Upper lobe of left lung (tissue), 6 donors: Measurements from ENCODE around the gene SWT1. TPM values are rescaled to one million over a fixed set of nuclear protein-coding genes. Genes with fewer than 3 reads are reported as not detected.

Experiments
- ATAC-seq, 2 donors: fragments of 200-7000 bp; cut with Tn5 transposase; one replicate each; pipeline ENCODE4 v1.9.1; 2022; ENCODE audit warnings: mild to moderate bottlenecking in 2 of 2, moderate library complexity in 2 of 2; ENCODE audit not compliant: low FRiP score in 2 of 2
- DNase-seq, 2 donors: peaks; one replicate each; pipeline ENCODE4 v3.0.0-alpha.2; 2019 to 2020
- H3K27ac ChIP-seq, 4 donors: fragments of 200-600 bp; sonication (generic); one replicate each; pipeline ENCODE4 v1.5.1; 2016 to 2019
- H3K27me3 ChIP-seq, 4 donors: fragments of 200-600 bp; sonication (generic); one replicate each; pipeline ENCODE4 v1.5.1; 2017 to 2019
- H3K36me3 ChIP-seq, 4 donors: fragments of 200-600 bp; sonication (generic); one replicate each; pipeline ENCODE4 v1.5.1; 2016 to 2019
- H3K4me1 ChIP-seq, 4 donors: fragments of 200-600 bp; sonication (generic); one replicate each; pipeline ENCODE4 v1.5.1; 2018 to 2019
- H3K4me3 ChIP-seq, 4 donors: fragments of 200-600 bp; sonication (generic); one replicate each; pipeline ENCODE4 v1.5.1; 2017 to 2019; ENCODE audit warnings: mild to moderate bottlenecking in 2 of 4, moderate library complexity in 1 of 4
- H3K9me3 ChIP-seq, 4 donors: fragments of 200-600 bp; sonication (generic); one replicate each; pipeline ENCODE4 v1.5.1; 2018 to 2019
- CTCF ChIP-seq, 6 experiments: fragments of 450-650 bp in 4 of 6; fragments of 200-600 bp in 2 of 6; sonication (generic) in 2 of 6; IDR thresholded peaks; one replicate each; pipeline ENCODE4 v1.5.1; 2016 to 2019; ENCODE audit warnings: antibody characterized with exemption in 6 of 6
- EP300 ChIP-seq, 4 donors: sonication (generic); formaldehyde crosslinking; IDR thresholded peaks; one replicate each; pipeline ENCODE4 v1.5.1; 2017; ENCODE audit warnings: antibody characterized with exemption in 4 of 4, control low read depth in 2 of 4
- POLR2A ChIP-seq, 4 donors: fragments of 450-650 bp; IDR thresholded peaks; one replicate each; pipeline ENCODE4 v1.5.1; 2016 to 2017; ENCODE audit warnings: antibody characterized with exemption in 4 of 4, mild to moderate bottlenecking in 2 of 4
- POLR2AphosphoS5 ChIP-seq, 2 donors: sonication (generic); formaldehyde crosslinking; IDR thresholded peaks; one replicate each; pipeline ENCODE4 v1.5.1; 2017; ENCODE audit warnings: antibody characterized with exemption in 2 of 2
- WGBS, 2 donors: methylation state at CpG; one replicate each; pipeline ENCODE4 v1.1.5; 2017 to 2018; 5-methylcytosine and 5-hydroxymethylcytosine counted together
- total RNA-seq, 6 donors: library from RNA; depleted of rRNA in 4 of 6; stranded (reverse); fragments of >200 nt in 4 of 6; gene quantifications; one replicate each; pipeline versions ENCODE4 v1.1.0 to v1.2.1, GENCODE V29; 2016 to 2021
- donor health status: DM: no; HTN: no; CAD: no; lungs with moderate emphysema.
- donor health status: DM: no; HTN: yes; CAD: no; lungs with severe emphysema.

SWT1 gene
- total RNA-seq, 6 donors from 2014 or later = 3.1 to 15.7 (median 6.0) TPM

GRCh38 chr1:185151215-185151614 is 5.8 kb upstream of the SWT1 start:
- DNase-seq = no peak
- Histone ChIP-seq H3K4me1 (peaks cover 14 to 30% (median 20%) of the 10 kb centered on the region in 4 donors), H3K4me3 (no peak overlapping the region), H3K36me3 (peaks cover 0 to 45% (median 10%) of the 10 kb centered on the region in 4 donors), H3K9me3 (no peaks in the 10 kb centered on the region), H3K27me3 (no peaks in the 10 kb centered on the region), H3K27ac (no peak overlapping the region)
- no peak for ATAC-seq
- WGBS, 2 donors = 89 to 90% methylated on average over 5 of the region's 5 CpGs
- no peak for TF ChIP-seq POLR2AphosphoS5 (IDR thresholded peaks at IDR 0.05)

- 65 to 76% methylated on average over 3 of the region's 3 CpGs for WGBS, 2 donors
- no peak overlapping the region for H3K27ac ChIP-seq
- ATAC-seq = no peak
Measured at GRCh38 chr1:185152187-185152767, 4.7 kb upstream of the SWT1 start.

GRCh38 chr1:185154912-185155513 is 2.0 kb upstream of the SWT1 start:
- H3K4me1 ChIP-seq = peaks cover 14 to 37% (median 23%) of the 10 kb centered on the region in 4 donors
- peak overlapping the region in 1 of 4 donors; percentile 73 for H3K4me3 ChIP-seq

More at GRCh38 chr1:185152187-185152767, 4.7 kb upstream of the SWT1 start:
- H3K36me3 ChIP-seq = peaks cover 0 to 34% (median 10%) of the 10 kb centered on the region in 4 donors
- no peak overlapping the region for H3K4me3 ChIP-seq
- no peaks in the 10 kb centered on the region for H3K9me3 ChIP-seq
- DNase-seq = no peak
- H3K27me3 ChIP-seq = no peaks in the 10 kb centered on the region
- TF ChIP-seq POLR2A (IDR thresholded peaks at IDR 0.05) = no peak
- no peak for TF ChIP-seq CTCF (IDR thresholded peaks at IDR 0.05)
- no peak for TF ChIP-seq EP300 (IDR thresholded peaks at IDR 0.05)
- TF ChIP-seq POLR2AphosphoS5 (IDR thresholded peaks at IDR 0.05) = no peak
- H3K4me1 ChIP-seq = peaks cover 14 to 30% (median 20%) of the 10 kb centered on the region in 4 donors

GRCh38 chr1:185155600-185156287 is 1.2 kb upstream of the SWT1 start:
- peaks cover 0 to 3% (median 0%) of the 10 kb centered on the region in 4 donors for H3K36me3 ChIP-seq
- WGBS, 2 donors = 12 to 13% methylated on average over 11 of the region's 11 CpGs
- no peaks in the 10 kb centered on the region for H3K9me3 ChIP-seq
- no peak for DNase-seq
- peaks cover 14 to 37% (median 23%) of the 10 kb centered on the region in 4 donors for H3K4me1 ChIP-seq
- no peak for ATAC-seq
- TF ChIP-seq POLR2AphosphoS5 (IDR thresholded peaks at IDR 0.05) = no peak
- no peak for TF ChIP-seq POLR2A (IDR thresholded peaks at IDR 0.05)
- TF ChIP-seq EP300 (IDR thresholded peaks at IDR 0.05) = no peak
- TF ChIP-seq CTCF (IDR thresholded peaks at IDR 0.05) = no peak
- H3K27me3 ChIP-seq = no peaks in the 10 kb centered on the region
- H3K4me3 ChIP-seq = peak overlapping the region; percentile 73 to 93 (median 76)
- peak overlapping the region; percentile 98 to 99 (median 99) for H3K27ac ChIP-seq

More at GRCh38 chr1:185154912-185155513, 2.0 kb upstream of the SWT1 start:
- Histone ChIP-seq H3K27me3 (no peaks in the 10 kb centered on the region), H3K27ac (peak overlapping the region in 3 of 4 donors; percentile 98 to 99 (median 99)), H3K36me3 (peaks cover 0 to 7% (median 2%) of the 10 kb centered on the region in 4 donors), H3K9me3 (no peaks in the 10 kb centered on the region)
- ATAC-seq = no peak
- TF ChIP-seq POLR2AphosphoS5 (IDR thresholded peaks at IDR 0.05) (no peak), CTCF (IDR thresholded peaks at IDR 0.05) (no peak), EP300 (IDR thresholded peaks at IDR 0.05) (no peak), POLR2A (IDR thresholded peaks at IDR 0.05) (no peak)
- 25 to 32% methylated on average over 2 of the region's 2 CpGs for WGBS, 2 donors
- DNase-seq = no peak

- peak; percentile 76 to 77 for ATAC-seq
- H3K27ac ChIP-seq = peak overlapping the region; percentile 98 to 99 (median 99)
- no peaks in the 10 kb centered on the region for H3K27me3 ChIP-seq
- peak in 1 of 2 donors; percentile 92 for DNase-seq
- peaks cover 0 to 4% (median under 1%) of the 10 kb centered on the region in 4 donors for H3K36me3 ChIP-seq
- H3K9me3 ChIP-seq = no peaks in the 10 kb centered on the region
- H3K4me1 ChIP-seq = peaks cover 14 to 37% (median 23%) of the 10 kb centered on the region in 4 donors
- 0 to 2% methylated on average over 25 to 30 of the region's 30 CpGs for WGBS, 2 donors
- peak overlapping the region; percentile 73 to 93 (median 76) for H3K4me3 ChIP-seq
- TF ChIP-seq POLR2AphosphoS5 (IDR thresholded peaks at IDR 0.05) = no peak
- TF ChIP-seq EP300 (IDR thresholded peaks at IDR 0.05) = peak in 1 of 4 donors; percentile 32
- no peak for TF ChIP-seq POLR2A (IDR thresholded peaks at IDR 0.05)
- no peak for TF ChIP-seq CTCF (IDR thresholded peaks at IDR 0.05)
Measured at GRCh38 chr1:185156288-185156853, 596 bp upstream of the SWT1 start.
